HepG2 (cell line): ENCODE results near the gene SYTL1. TPM values are rescaled to one million over a fixed set of nuclear protein-coding genes. Genes with fewer than 3 reads are reported as not detected.

ENCODE experiments used
- ATAC-seq: fragments of 200-7000 bp; cut with Tn5 transposase; 3 replicates; pipeline ENCODE4 v1.9.1; 2020; ENCODE audit warnings: mild to moderate bottlenecking, moderate library complexity
- BruUV-seq: library from RNA; stranded (reverse); fragments of 400-500 nt; replicated peaks from 2 replicates; lab custom pipeline; 2021; lab: Mats Ljungman, UMichigan
- CTCF ChIA-PET: fragments of 300-600 bp; formaldehyde crosslinking; extraction: SDS; loops from one replicate; lab custom pipeline; 2021; ENCODE audit warnings: low total read pairs, inconsistent platforms, low intra/inter-chr PET ratio; lab: Yijun Ruan, JAX
- POLR2A ChIA-PET: fragments of 350-600 bp; sonication (Branson Sonifier 250); formaldehyde crosslinking; loops from one replicate; lab custom pipeline; 2020; ENCODE audit warnings: antibody characterized with exemption, inconsistent platforms; lab: Yijun Ruan, JAX
- DNase-seq: peaks from one replicate; pipeline ENCODE4 v3.0.0-alpha.2; 2015; ENCODE audit warnings: low spot score
- FAIRE-seq: peaks from 3 replicates; lab custom pipeline; 2011; peaks lifted over from hg19 to GRCh38; lab: Jason Lieb, UNC
- H2AFZ ChIP-seq: one replicate; pipeline ENCODE4 v1.6.1; 2011; ENCODE audit warnings: low read length, inconsistent platforms
- H3K27ac ChIP-seq: fragments of 300-600 bp; 3 replicates; pipeline ENCODE4 v1.8.0; 2011; ENCODE audit warnings: mixed run types, mild to moderate bottlenecking, mixed read lengths, low read length, inconsistent platforms; ENCODE audit not compliant: insufficient read depth; ENCODE audit errors: extremely low read length
- H3K27me3 ChIP-seq, 2 experiments: fragments of 200-600 bp in 1 of 2; 2 replicates in 1 of 2; 3 replicates in 1 of 2; pipeline versions ENCODE4 v1.6.0 to v1.8.0; 2011; ENCODE audit warnings: low read length in 2 of 2, mild to moderate bottlenecking in 2 of 2, moderate library complexity in 2 of 2, inconsistent platforms in 1 of 2; ENCODE audit not compliant: insufficient read depth in 2 of 2, control insufficient read depth in 1 of 2
- H3K36me3 ChIP-seq, 2 experiments: fragments of 200-600 bp in 1 of 2; replicated peaks in 1 of 2; 2 replicates in 1 of 2; 3 replicates in 1 of 2; pipeline versions ENCODE4 v1.5.1 to v1.8.0; 2011; ENCODE audit warnings: low read length in 2 of 2, inconsistent platforms in 1 of 2; ENCODE audit not compliant: insufficient read depth in 2 of 2, control insufficient read depth in 1 of 2
- H3K4me1 ChIP-seq: 2 replicates; pipeline ENCODE4 v1.5.1; 2012; ENCODE audit warnings: low read length, inconsistent platforms; ENCODE audit not compliant: insufficient read depth
- H3K4me2 ChIP-seq: 2 replicates; pipeline ENCODE4 v1.6.0; 2011; ENCODE audit warnings: low read depth, low read length, inconsistent platforms
- H3K4me3 ChIP-seq, 3 experiments: fragments of 200-600 bp in 1 of 3; sonication (generic), shearing (Covaris generic) in 1 of 3; replicated peaks in 1 of 3; 2 replicates each; pipeline ENCODE4 v1.5.1; 2011 to 2016; ENCODE audit warnings: low read length in 3 of 3, inconsistent platforms in 2 of 3, low read depth in 2 of 3, mild to moderate bottlenecking in 2 of 3, control low read depth in 1 of 3, mixed read lengths in 1 of 3; ENCODE audit not compliant: insufficient read depth in 1 of 3
- H3K79me2 ChIP-seq: one replicate; pipeline ENCODE4 v1.6.1; 2011; ENCODE audit warnings: low read length, inconsistent platforms; ENCODE audit not compliant: insufficient read depth
- H3K9ac ChIP-seq: 2 replicates; pipeline ENCODE4 v1.6.0; 2011; ENCODE audit warnings: mild to moderate bottlenecking, low read depth, low read length, inconsistent platforms; ENCODE audit not compliant: insufficient read depth
- H3K9me3 ChIP-seq: 2 replicates; pipeline ENCODE4 v1.5.1; 2012; ENCODE audit warnings: mild to moderate bottlenecking, low read length
- H4K20me1 ChIP-seq: 2 replicates; pipeline ENCODE4 v1.6.0; 2011; ENCODE audit warnings: inconsistent platforms, mild to moderate bottlenecking, low read length, moderate library complexity; ENCODE audit not compliant: insufficient read depth
- EP300 ChIP-seq, 3 experiments: sonication (generic) in 1 of 3; formaldehyde crosslinking in 1 of 3; IDR thresholded peaks; 2 replicates each; pipeline versions ENCODE4 v1.5.1 to v1.6.1; 2011 to 2020; ENCODE audit warnings: low read depth in 2 of 3, low read length in 2 of 3, borderline replicate concordance in 1 of 3, improper control_type of control experiment in 1 of 3, mild to moderate bottlenecking in 1 of 3, missing genetic modification reagents in 1 of 3, moderate library complexity in 1 of 3
- GABPB1 ChIP-seq: IDR thresholded peaks from 2 replicates; pipeline ENCODE4 v1.6.1; 2016; ENCODE audit warnings: mild to moderate bottlenecking, missing genetic modification reagents, moderate library complexity, missing compliant biosample characterization
- MAFF ChIP-seq: IDR thresholded peaks from 2 replicates; pipeline ENCODE4 v1.6.1; 2011; ENCODE audit warnings: low read depth, low read length, improper control_type of control experiment
- PAWR ChIP-seq: sonication (generic); formaldehyde crosslinking; IDR thresholded peaks from 2 replicates; pipeline ENCODE4 v1.4.0; 2020; ENCODE audit warnings: missing genetic modification reagents, mild to moderate bottlenecking, borderline replicate concordance
- TCF7L2 ChIP-seq: IDR thresholded peaks from 2 replicates; pipeline ENCODE4 v1.6.1; 2011; ENCODE audit warnings: mild to moderate bottlenecking, low read depth, low read length, moderate library complexity
- TEAD3 ChIP-seq: optimal IDR thresholded peaks from 2 replicates; pipeline ENCODE3; 2016; ENCODE audit warnings: borderline replicate concordance
- ZNF180 ChIP-seq: sonication (generic); formaldehyde crosslinking; IDR thresholded peaks from 2 replicates; pipeline ENCODE4 v1.4.0; 2020; ENCODE audit warnings: low read depth, missing genetic modification reagents, borderline replicate concordance
- ZNF205 ChIP-seq: IDR thresholded peaks from 2 replicates; pipeline ENCODE4 v1.6.1; 2018; ENCODE audit warnings: missing biosample characterization, missing genetic modification reagents
- ZNF296 ChIP-seq: sonication (generic); formaldehyde crosslinking; conservative IDR thresholded peaks from 2 replicates; pipeline ENCODE4 v1.5.0; 2020; ENCODE audit warnings: mild to moderate bottlenecking, missing genetic modification reagents
- ZNF556 ChIP-seq: sonication (generic); formaldehyde crosslinking; IDR thresholded peaks from 2 replicates; pipeline ENCODE4 v1.4.0; 2020; ENCODE audit warnings: mild to moderate bottlenecking, missing genetic modification reagents, borderline replicate concordance
- ZNF563 ChIP-seq: sonication (generic); formaldehyde crosslinking; IDR thresholded peaks from 2 replicates; pipeline ENCODE4 v1.8.0; 2022; ENCODE audit warnings: mild to moderate bottlenecking, moderate library complexity, missing genetic modification reagents
- ZNF790 ChIP-seq: sonication (generic); formaldehyde crosslinking; IDR thresholded peaks from 2 replicates; pipeline ENCODE4 v1.8.0; 2022; ENCODE audit warnings: missing genetic modification reagents, mild to moderate bottlenecking, borderline replicate concordance
- WGBS: methylation state at CpG from one replicate; pipeline ENCODE4 v1.1.6; 2017; ENCODE audit warnings: low lambda C conversion rate; 5-methylcytosine and 5-hydroxymethylcytosine counted together
- in situ Hi-C: cut with HindIII; loops from 2 replicates; pipeline ENCODE4 v1.10.0; 2017; ENCODE audit warnings: low pct_unique_long_range_greater_than_20kb; ENCODE audit not compliant: extremely low pct_ligation_motif_present
- intact Hi-C: fragments of 100-400 bp; cut with micrococcal nuclease; formaldehyde crosslinking; loops from one replicate; pipeline ENCODE4 v1.10.0; 2022; ENCODE audit not compliant: unreplicated experiment
- polyA plus RNA-seq, 8 experiments: library from polyadenylated mRNA; depleted of rRNA in 3 of 8; stranded (reverse) in 7 of 8; unstranded in 1 of 8; fragments of >200 nt; fragmentation: Illumina TruSeq in 4 of 8; extraction: Trizol in 4 of 8; gene quantifications; 2 replicates each; pipeline versions ENCODE4 v1.2.1 to v1.2.3, GENCODE V29; 2011 to 2016; ENCODE audit warnings: low read depth in 4 of 8, missing spikeins in 1 of 8, mixed read lengths in 1 of 8; ENCODE audit not compliant: insufficient read depth in 1 of 8
- total RNA-seq, 5 experiments: library from RNA; depleted of rRNA; stranded (reverse); fragments of >200 nt; fragmentation: Illumina TruSeq; extraction: Trizol; gene quantifications; 2 replicates each; pipeline ENCODE4 v1.2.3, GENCODE V29; 2016; ENCODE audit warnings: low read depth in 1 of 5
- TF ChIP-seq, protein P1 (sequence below): sonication (generic); formaldehyde crosslinking; IDR thresholded peaks from 2 replicates; pipeline ENCODE4 v1.8.0; 2022; ENCODE audit warnings: mild to moderate bottlenecking, missing genetic modification reagents; ENCODE audit not compliant: insufficient replicate concordance
- TF ChIP-seq, protein P2 (sequence below): sonication (generic); formaldehyde crosslinking; IDR thresholded peaks from 2 replicates; pipeline ENCODE4 v1.8.0; 2022; ENCODE audit warnings: mild to moderate bottlenecking, missing genetic modification reagents, moderate library complexity
- TF ChIP-seq, protein P3 (sequence below): sonication (generic); formaldehyde crosslinking; IDR thresholded peaks from 2 replicates; pipeline ENCODE4 v1.4.0; 2020; ENCODE audit warnings: mild to moderate bottlenecking, missing genetic modification reagents

Gene SYTL1
- total and polyA plus RNA-seq, 2 of the 13 experiments (the other 11 are each of a cell fraction or from before 2014, with no cell fraction given) = 11.1 to 17.8 TPM

DNA sequence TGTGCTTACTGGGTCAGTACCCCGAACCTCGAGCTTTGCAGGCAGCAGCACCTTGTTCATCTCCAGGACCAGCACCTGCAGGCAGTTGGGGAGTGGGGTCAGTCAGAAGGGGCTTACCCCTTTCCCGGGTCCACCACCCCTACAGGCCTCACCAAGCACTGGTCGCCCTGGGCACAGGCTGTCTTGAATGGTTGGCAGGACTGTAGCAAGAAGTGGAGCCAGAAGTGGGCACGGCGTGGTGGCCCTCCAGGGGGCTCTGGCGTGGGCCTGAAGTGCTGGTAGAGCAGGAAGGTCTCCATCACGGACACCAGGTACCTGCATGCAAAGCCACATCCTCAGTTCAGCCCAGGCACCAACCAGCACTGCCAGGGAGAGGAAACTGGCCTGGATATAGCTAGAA lies 19.7 kb downstream of the SYTL1 start:
- no peak overlapping the region for H3K9ac ChIP-seq
- H2AFZ ChIP-seq = no peak overlapping the region
- no peak overlapping the region for H3K4me2 ChIP-seq
- no peaks in the 10 kb centered on the region for H3K27me3 ChIP-seq
- H3K79me2 ChIP-seq = no peaks in the 10 kb centered on the region
- ATAC-seq (no peak), DNase-seq (no peak), FAIRE-seq (no peak)
- intact Hi-C loops = no loop called here
- no CpG with 5 or more reads among the region's 8 CpGs for WGBS
- H3K9me3 ChIP-seq = no peaks in the 10 kb centered on the region
- in situ Hi-C loops = no loop called here
- ChIA-PET POLR2A (no interaction called here), CTCF (no interaction called here)
- H3K4me1 ChIP-seq = peaks cover 22% of the 10 kb centered on the region
- BruUV-seq = no TSS peak
- H3K4me3 ChIP-seq = no peak overlapping the region
- H3K36me3 ChIP-seq = 0 out of 5 replicates have a peak, but pooled peaks cover 0 to 2% of the 10 kb centered on the region in 2 experiments
- H3K27ac ChIP-seq = no peak overlapping the region
- H4K20me1 ChIP-seq = no peaks in the 10 kb centered on the region
- TF ChIP-seq ZNF563 (CRISPR knock-in tag) (no peak), TCF7L2 (no peak), GABPB1 (CRISPR knock-in tag) (no peak), ZNF296 (CRISPR knock-in tag) (no peak), ZNF790 (no peak), TEAD3 (CRISPR knock-in tag) (no peak), MAFF (no peak), ZNF180 (CRISPR knock-in tag) (no peak), PAWR (CRISPR knock-in tag) (no peak), ZNF205 (CRISPR knock-in tag) (no peak), ZNF556 (CRISPR knock-in tag) (no peak), EP300 (IDR thresholded peaks at IDR 0.05; ENCODE audit: low read depth in 2 of 2, low read length in 2 of 2) (no peak), EP300 (CRISPR knock-in tag; IDR thresholded peaks at IDR 0.05; ENCODE audit: borderline replicate concordance) (no peak)
- TF ChIP-seq, protein P1, sequence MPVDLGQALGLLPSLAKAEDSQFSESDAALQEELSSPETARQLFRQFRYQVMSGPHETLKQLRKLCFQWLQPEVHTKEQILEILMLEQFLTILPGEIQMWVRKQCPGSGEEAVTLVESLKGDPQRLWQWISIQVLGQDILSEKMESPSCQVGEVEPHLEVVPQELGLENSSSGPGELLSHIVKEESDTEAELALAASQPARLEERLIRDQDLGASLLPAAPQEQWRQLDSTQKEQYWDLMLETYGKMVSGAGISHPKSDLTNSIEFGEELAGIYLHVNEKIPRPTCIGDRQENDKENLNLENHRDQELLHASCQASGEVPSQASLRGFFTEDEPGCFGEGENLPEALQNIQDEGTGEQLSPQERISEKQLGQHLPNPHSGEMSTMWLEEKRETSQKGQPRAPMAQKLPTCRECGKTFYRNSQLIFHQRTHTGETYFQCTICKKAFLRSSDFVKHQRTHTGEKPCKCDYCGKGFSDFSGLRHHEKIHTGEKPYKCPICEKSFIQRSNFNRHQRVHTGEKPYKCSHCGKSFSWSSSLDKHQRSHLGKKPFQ (CRISPR knock-in tag) = no peak
- TF ChIP-seq, protein P2, sequence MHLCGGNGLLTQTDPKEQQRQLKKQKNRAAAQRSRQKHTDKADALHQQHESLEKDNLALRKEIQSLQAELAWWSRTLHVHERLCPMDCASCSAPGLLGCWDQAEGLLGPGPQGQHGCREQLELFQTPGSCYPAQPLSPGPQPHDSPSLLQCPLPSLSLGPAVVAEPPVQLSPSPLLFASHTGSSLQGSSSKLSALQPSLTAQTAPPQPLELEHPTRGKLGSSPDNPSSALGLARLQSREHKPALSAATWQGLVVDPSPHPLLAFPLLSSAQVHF = no peak
- TF ChIP-seq, protein P3, sequence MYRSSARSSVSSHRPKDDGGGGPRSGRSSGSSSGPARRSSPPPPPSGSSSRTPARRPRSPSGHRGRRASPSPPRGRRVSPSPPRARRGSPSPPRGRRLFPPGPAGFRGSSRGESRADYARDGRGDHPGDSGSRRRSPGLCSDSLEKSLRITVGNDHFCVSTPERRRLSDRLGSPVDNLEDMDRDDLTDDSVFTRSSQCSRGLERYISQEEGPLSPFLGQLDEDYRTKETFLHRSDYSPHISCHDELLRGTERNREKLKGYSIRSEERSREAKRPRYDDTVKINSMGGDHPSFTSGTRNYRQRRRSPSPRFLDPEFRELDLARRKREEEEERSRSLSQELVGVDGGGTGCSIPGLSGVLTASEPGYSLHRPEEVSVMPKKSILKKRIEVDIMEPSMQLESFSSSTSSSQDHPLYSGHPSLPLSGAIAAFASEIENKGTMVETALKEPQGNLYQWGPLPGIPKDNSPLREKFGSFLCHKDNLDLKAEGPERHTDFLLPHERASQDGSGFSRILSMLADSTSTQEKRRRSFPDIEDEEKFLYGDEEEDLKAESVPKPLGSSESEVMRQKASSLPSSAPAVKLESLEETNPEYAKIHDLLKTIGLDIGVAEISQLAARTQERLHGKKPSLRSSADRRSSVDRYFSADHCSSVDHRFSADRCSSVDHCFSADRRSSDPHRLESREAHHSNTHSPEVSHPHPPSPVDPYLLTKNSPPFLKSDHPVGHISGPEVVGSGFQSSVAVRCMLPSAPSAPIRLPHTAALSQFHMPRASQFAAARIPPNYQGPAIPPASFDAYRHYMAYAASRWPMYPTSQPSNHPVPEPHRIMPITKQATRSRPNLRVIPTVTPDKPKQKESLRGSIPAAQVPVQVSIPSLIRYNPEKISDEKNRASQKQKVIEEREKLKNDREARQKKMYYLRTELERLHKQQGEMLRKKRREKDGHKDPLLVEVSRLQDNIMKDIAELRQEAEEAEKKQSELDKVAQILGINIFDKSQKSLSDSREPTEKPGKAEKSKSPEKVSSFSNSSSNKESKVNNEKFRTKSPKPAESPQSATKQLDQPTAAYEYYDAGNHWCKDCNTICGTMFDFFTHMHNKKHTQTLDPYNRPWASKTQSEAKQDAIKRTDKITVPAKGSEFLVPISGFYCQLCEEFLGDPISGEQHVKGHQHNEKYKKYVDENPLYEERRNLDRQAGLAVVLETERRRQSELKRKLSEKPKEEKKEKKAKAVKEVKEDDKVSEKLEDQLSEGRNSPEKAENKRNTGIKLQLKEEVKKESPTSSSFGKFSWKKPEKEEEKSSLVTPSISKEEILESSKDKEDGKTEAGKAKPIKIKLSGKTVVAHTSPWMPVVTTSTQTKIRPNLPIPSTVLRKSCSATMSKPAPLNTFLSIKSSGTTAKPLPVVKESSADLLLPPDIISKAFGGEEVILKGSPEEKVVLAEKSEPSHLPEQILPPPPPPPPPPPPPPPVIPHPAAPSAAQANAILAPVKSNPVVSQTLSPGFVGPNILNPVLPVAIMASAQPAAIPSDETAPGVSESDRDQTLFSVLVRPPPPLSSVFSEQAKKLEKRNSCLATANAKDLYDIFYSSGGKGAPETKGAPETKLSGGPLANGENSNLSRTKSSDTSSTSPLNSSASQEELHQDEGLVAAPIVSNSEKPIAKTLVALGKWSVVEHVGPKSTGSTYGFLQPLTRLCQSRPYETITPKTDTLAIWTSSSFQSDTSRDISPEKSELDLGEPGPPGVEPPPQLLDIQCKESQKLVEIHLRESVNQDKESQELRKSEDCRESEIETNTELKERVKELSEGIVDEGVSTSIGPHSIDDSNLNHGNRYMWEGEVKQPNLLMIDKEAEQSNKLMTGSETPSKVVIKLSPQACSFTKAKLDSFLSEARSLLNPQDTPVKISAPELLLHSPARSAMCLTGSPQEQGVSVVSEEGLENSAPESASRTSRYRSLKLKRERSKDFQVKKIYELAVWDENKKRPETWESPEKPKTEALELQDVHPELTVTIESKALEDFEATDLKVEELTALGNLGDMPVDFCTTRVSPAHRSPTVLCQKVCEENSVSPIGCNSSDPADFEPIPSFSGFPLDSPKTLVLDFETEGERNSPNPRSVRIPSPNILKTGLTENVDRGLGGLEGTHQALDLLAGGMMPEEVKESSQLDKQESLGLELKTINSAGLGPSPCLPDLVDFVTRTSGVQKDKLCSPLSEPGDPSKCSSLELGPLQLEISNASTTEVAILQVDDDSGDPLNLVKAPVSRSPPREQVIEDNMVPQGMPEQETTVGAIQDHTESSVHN = no peak
